Neural cell (in vitro differentiated cells): Measurements from ENCODE around the gene CFAP100. TPM values are rescaled to one million over a fixed set of nuclear protein-coding genes. Genes with fewer than 3 reads are reported as not detected.

ENCODE experiments used
- H2AFZ ChIP-seq: fragments of 200-600, 300-800 bp; sonication (generic), shearing (Covaris generic); 2 replicates; pipeline ENCODE4 v1.6.0; 2014; ENCODE audit warnings: low read depth, mild to moderate bottlenecking, antibody characterized with exemption, low read length, moderate library complexity
- H3F3A ChIP-seq: fragments of 200-600 bp; shearing (Covaris generic); 2 replicates; pipeline ENCODE4 v1.6.1; 2016; ENCODE audit warnings: mild to moderate bottlenecking, moderate library complexity, mixed read lengths, antibody characterized with exemption, low read length; ENCODE audit not compliant: insufficient read depth, poor library complexity, severe bottlenecking
- H3K27ac ChIP-seq: fragments of 200-600, 300-800 bp; sonication (generic), shearing (Covaris generic); 2 replicates; pipeline ENCODE4 v1.5.1; 2014; ENCODE audit warnings: mild to moderate bottlenecking, low read length, moderate library complexity
- H3K27me3 ChIP-seq: fragments of 300-800, 200-600 bp; sonication (generic), shearing (Covaris generic); 2 replicates; pipeline ENCODE4 v1.6.0; 2014; ENCODE audit warnings: mild to moderate bottlenecking, low read depth, low read length, moderate library complexity; ENCODE audit not compliant: insufficient read depth
- H3K36me3 ChIP-seq: fragments of 300-800, 200-600 bp; sonication (generic), shearing (Covaris generic); 2 replicates; pipeline ENCODE4 v1.5.1; 2014; ENCODE audit warnings: mild to moderate bottlenecking, antibody characterized with exemption, low read length, moderate library complexity; ENCODE audit not compliant: insufficient read depth
- H3K4me2 ChIP-seq: fragments of 300-800, 200-600 bp; sonication (generic), shearing (Covaris generic); 2 replicates; pipeline ENCODE4 v1.6.0; 2014; ENCODE audit warnings: mild to moderate bottlenecking, low read length
- H3K4me3 ChIP-seq: fragments of 300-800, 200-600 bp; sonication (generic), shearing (Covaris generic); 2 replicates; pipeline ENCODE4 v1.5.1; 2014; ENCODE audit warnings: mild to moderate bottlenecking, low read length, moderate library complexity
- H3K79me2 ChIP-seq: fragments of 200-600 bp; shearing (Covaris generic); replicated peaks from 2 replicates; pipeline ENCODE4 v1.6.0; 2014; ENCODE audit warnings: mild to moderate bottlenecking, low read length, moderate library complexity; ENCODE audit not compliant: insufficient read depth
- H3K9ac ChIP-seq: fragments of 300-800, 200-600 bp; sonication (generic), shearing (Covaris generic); 2 replicates; pipeline ENCODE4 v1.6.1; 2016; ENCODE audit warnings: mild to moderate bottlenecking, low read length, mixed read lengths
- H3K9me2 ChIP-seq: fragments of 200-600 bp; shearing (Covaris generic); 2 replicates; pipeline ENCODE4 v1.6.1; 2016; ENCODE audit warnings: mild to moderate bottlenecking, low read length, mixed read lengths; ENCODE audit not compliant: insufficient read depth
- H3K9me3 ChIP-seq: fragments of 200-600, 300-800 bp; sonication (generic), shearing (Covaris generic); 2 replicates; pipeline ENCODE4 v1.6.1; 2016; ENCODE audit warnings: mild to moderate bottlenecking, mixed run types, low read length, moderate library complexity, mixed read lengths
- H4K20me1 ChIP-seq: fragments of 200-600 bp; shearing (Covaris generic); 2 replicates; pipeline ENCODE4 v1.6.1; 2016; ENCODE audit warnings: mild to moderate bottlenecking, mixed run types; ENCODE audit not compliant: insufficient read depth
- CTCF ChIP-seq: fragments of 450-650 bp; IDR thresholded peaks from 2 replicates; pipeline ENCODE4 v1.5.1; 2014; ENCODE audit warnings: antibody characterized with exemption, mild to moderate bottlenecking, moderate library complexity; ENCODE audit not compliant: poor library complexity, severe bottlenecking
- EP300 ChIP-seq: fragments of 450-650 bp; conservative IDR thresholded peaks from 2 replicates; pipeline ENCODE4 v1.6.1; 2014; ENCODE audit warnings: antibody characterized with exemption, mild to moderate bottlenecking, moderate library complexity; ENCODE audit not compliant: poor library complexity, severe bottlenecking
- EZH2 ChIP-seq: fragments of 200-600, 300-800 bp; shearing (Covaris generic), sonication (generic); IDR thresholded peaks from 2 replicates; pipeline ENCODE4 v1.6.1; 2014; ENCODE audit warnings: antibody characterized with exemption, low read length, borderline replicate concordance, mild to moderate bottlenecking; ENCODE audit not compliant: insufficient read depth, poor library complexity, severe bottlenecking
- MXI1 ChIP-seq: fragments of 450-650 bp; conservative IDR thresholded peaks from 2 replicates; pipeline ENCODE4 v1.6.1; 2014; ENCODE audit warnings: antibody characterized with exemption, mild to moderate bottlenecking; ENCODE audit not compliant: poor library complexity, severe bottlenecking
- POLR2AphosphoS5 ChIP-seq: IDR thresholded peaks from 2 replicates; pipeline ENCODE4 v1.6.1; 2012
- RAD21 ChIP-seq: fragments of 450-650 bp; conservative IDR thresholded peaks from 2 replicates; pipeline ENCODE4 v1.6.1; 2014; ENCODE audit warnings: antibody characterized with exemption, mild to moderate bottlenecking, moderate library complexity
- REST ChIP-seq: IDR thresholded peaks from 2 replicates; pipeline ENCODE4 v1.6.1; 2012; ENCODE audit warnings: borderline replicate concordance
- SMC3 ChIP-seq: fragments of 450-650 bp; conservative IDR thresholded peaks from 2 replicates; pipeline ENCODE4 v1.6.1; 2014; ENCODE audit warnings: antibody characterized with exemption, mild to moderate bottlenecking, moderate library complexity; ENCODE audit not compliant: poor library complexity
- TAF1 ChIP-seq: IDR thresholded peaks from 2 replicates; pipeline ENCODE4 v1.6.1; 2012; ENCODE audit warnings: low read depth
- polyA plus RNA-seq: library from polyadenylated mRNA; depleted of rRNA; stranded (reverse); fragments of >200 nt; gene quantifications from 2 replicates; pipeline ENCODE4 v1.2.3, GENCODE V29; 2014

Gene CFAP100
- polyA plus RNA-seq, 1 donor from 2014 or later: not detected

- no peaks in the 10 kb centered on the region for H3F3A ChIP-seq
- no peaks in the 10 kb centered on the region for H3K27me3 ChIP-seq
- no peaks in the 10 kb centered on the region for H3K79me2 ChIP-seq
- H3K36me3 ChIP-seq: no peaks in the 10 kb centered on the region
- no peaks in the 10 kb centered on the region for H3K9me2 ChIP-seq
- H3K4me3 ChIP-seq: no peak overlapping the region
- no peak overlapping the region for H2AFZ ChIP-seq
- TF ChIP-seq CTCF (no peak), RAD21 (no peak), SMC3 (no peak), REST (no peak), POLR2AphosphoS5 (no peak), MXI1 (no peak), EP300 (no peak), EZH2 (no peak), TAF1 (no peak)
- H3K27ac ChIP-seq: no peak overlapping the region
- H4K20me1 ChIP-seq: no peaks in the 10 kb centered on the region
- H3K9ac ChIP-seq: no peak overlapping the region
- H3K4me2 ChIP-seq: no peak overlapping the region
- H3K9me3 ChIP-seq: no peaks in the 10 kb centered on the region
Measured at GRCh38 chr3:126380011-126380768, 14.5 kb upstream of the CFAP100 start.

- H3K9me2 ChIP-seq: no peaks in the 10 kb centered on the region
- H3K79me2 ChIP-seq: no peaks in the 10 kb centered on the region
- H2AFZ ChIP-seq: no peak overlapping the region
- no peaks in the 10 kb centered on the region for H3F3A ChIP-seq
- H4K20me1 ChIP-seq: no peaks in the 10 kb centered on the region
- H3K9me3 ChIP-seq: no peaks in the 10 kb centered on the region
- no peaks in the 10 kb centered on the region for H3K27me3 ChIP-seq
- no peak overlapping the region for H3K4me3 ChIP-seq
- no peak overlapping the region for H3K27ac ChIP-seq
- no peaks in the 10 kb centered on the region for H3K36me3 ChIP-seq
- H3K4me2 ChIP-seq: no peak overlapping the region
- no peak for TF ChIP-seq POLR2AphosphoS5
- TF ChIP-seq REST: no peak
- no peak for TF ChIP-seq EP300
- TF ChIP-seq EZH2: no peak
- TF ChIP-seq CTCF: no peak
- no peak for TF ChIP-seq MXI1
- TF ChIP-seq TAF1: no peak
- no peak for TF ChIP-seq RAD21
- no peak for TF ChIP-seq SMC3
- H3K9ac ChIP-seq: no peak overlapping the region
Measured at GRCh38 chr3:126381966-126382365, 12.7 kb upstream of the CFAP100 start.
